ENCODE results near the gene COX17. TPM values are rescaled to one million over a fixed set of nuclear protein-coding genes. Genes with fewer than 3 reads are reported as not detected.

Gene COX17
- total and polyA plus RNA-seq, 5 donors from 2014 or later = 34.1 to 124 (median 92.6) TPM

- H3K27me3 Mint-ChIP-seq = no peaks in the 10 kb centered on the region
- H3K9me3 Mint-ChIP-seq = no peaks in the 10 kb centered on the region
- H3K9me3 ChIP-seq (ENCODE audit: control insufficient read depth in 2 of 2, low read length in 2 of 2) = no peaks in the 10 kb centered on the region
- H3K27ac ChIP-seq (ENCODE audit: insufficient read depth, low read length, poor library complexity, severe bottlenecking) = no peak overlapping the region
- H3K4me1 ChIP-seq (ENCODE audit: control insufficient read depth, insufficient read depth, low read length, poor library complexity, severe bottlenecking) = no peaks in the 10 kb centered on the region
- peaks cover 39% of the 10 kb centered on the region for H3K36me3 Mint-ChIP-seq
- H3K27ac Mint-ChIP-seq = peak overlapping the region in 1 of 3 donors; percentile 42
- H3K27me3 ChIP-seq (ENCODE audit: control insufficient read depth, insufficient read depth, low read length) = no peaks in the 10 kb centered on the region
- ATAC-seq (ENCODE audit: low read depth in 2 of 2) = no peak
- H3K4me1 Mint-ChIP-seq = peaks cover 22 to 36% (median 26%) of the 10 kb centered on the region in 4 donors
- no peak for DNase-seq
- peak overlapping the region in 1 of 4 donors; percentile 38 for H3K4me3 Mint-ChIP-seq
- no peak overlapping the region for H3K4me3 ChIP-seq (ENCODE audit: low read depth, low read length)
- H3K36me3 ChIP-seq (ENCODE audit: control insufficient read depth, insufficient read depth, low read length) = peaks cover 75% of the 10 kb centered on the region
Observed at GRCh38 chr3:119669906-119670570, 7.2 kb downstream of the COX17 start.

DNA sequence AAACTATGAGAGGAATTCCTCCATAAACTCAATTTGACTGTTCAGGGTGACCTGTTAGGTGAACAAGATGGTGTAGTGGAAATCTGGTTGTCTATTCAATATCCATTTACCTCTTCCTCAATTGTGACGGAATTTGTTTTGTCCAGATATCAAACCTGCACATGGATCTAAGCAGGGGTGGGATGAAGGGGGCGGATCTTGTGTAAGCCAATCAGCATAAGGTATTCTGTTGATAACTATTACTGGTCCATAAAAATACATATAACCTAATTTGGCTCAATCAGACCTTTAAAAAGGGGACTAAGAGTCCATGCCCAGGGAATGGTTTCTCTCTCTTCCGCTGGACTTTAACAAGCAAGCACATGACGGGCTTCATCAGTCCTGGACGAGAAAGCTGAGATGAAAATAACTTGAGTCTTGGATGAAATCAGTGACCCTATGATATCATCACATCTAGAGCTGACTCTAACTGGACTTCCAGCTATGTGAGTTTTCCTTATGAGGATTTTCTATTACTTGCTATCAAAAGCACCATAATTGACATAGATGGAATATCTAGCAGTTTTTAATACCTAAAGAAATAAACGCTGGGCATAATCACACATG lies 11.1 kb downstream of the COX17 start:
- ATAC-seq (ENCODE audit: low read depth in 2 of 2) = no peak
- no peaks in the 10 kb centered on the region for H3K27me3 Mint-ChIP-seq
- H3K4me3 ChIP-seq (ENCODE audit: low read depth, low read length) = no peak overlapping the region
- peaks cover 4 to 19% (median 10%) of the 10 kb centered on the region in 4 donors for H3K4me1 Mint-ChIP-seq
- no peaks in the 10 kb centered on the region for H3K27me3 ChIP-seq (ENCODE audit: control insufficient read depth, insufficient read depth, low read length)
- H3K27ac ChIP-seq (ENCODE audit: insufficient read depth, low read length, poor library complexity, severe bottlenecking) = no peak overlapping the region
- DNase-seq = no peak
- no peaks in the 10 kb centered on the region for H3K9me3 Mint-ChIP-seq
- H3K36me3 Mint-ChIP-seq = peaks cover 20% of the 10 kb centered on the region
- no peaks in the 10 kb centered on the region for H3K4me1 ChIP-seq (ENCODE audit: control insufficient read depth, insufficient read depth, low read length, poor library complexity, severe bottlenecking)
- H3K36me3 ChIP-seq (ENCODE audit: control insufficient read depth, insufficient read depth, low read length) = peaks cover 38% of the 10 kb centered on the region
- no peak overlapping the region for H3K27ac Mint-ChIP-seq
- H3K4me3 Mint-ChIP-seq = no peak overlapping the region
- H3K9me3 ChIP-seq (ENCODE audit: control insufficient read depth in 2 of 2, low read length in 2 of 2) = no peaks in the 10 kb centered on the region

DNA sequence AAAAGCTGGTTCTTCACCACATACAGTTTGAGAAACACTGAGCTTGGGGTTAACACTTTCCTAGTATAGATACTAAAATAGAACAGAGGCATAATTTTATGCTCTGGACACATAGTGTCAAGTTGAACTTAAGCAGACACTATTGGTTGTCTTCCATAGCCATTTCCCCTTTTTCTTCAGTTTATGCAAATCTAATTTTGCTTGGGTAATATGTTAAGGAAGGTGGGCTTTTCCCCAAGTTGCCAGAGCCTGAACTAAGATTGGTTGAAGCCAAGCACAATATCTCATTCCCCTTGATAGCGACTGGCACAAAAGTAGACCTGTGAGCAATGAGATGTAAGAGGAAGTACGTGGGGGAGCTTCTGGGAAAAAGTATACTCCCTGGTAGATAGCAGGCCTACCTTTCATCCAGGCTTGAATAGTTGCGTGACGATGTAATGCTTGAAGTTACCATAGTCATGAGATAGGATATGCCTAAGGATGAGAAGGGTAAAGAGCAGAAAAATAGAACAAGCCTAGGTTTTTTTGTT lies 12.3 kb downstream of the COX17 start:
- Mint-ChIP-seq H3K36me3 (peaks cover 13% of the 10 kb centered on the region), H3K27me3 (no peaks in the 10 kb centered on the region), H3K4me3 (no peak overlapping the region), H3K4me1 (peaks cover 1 to 13% (median 4%) of the 10 kb centered on the region in 4 donors), H3K27ac (peak overlapping the region in 1 of 3 donors; percentile 12), H3K9me3 (no peaks in the 10 kb centered on the region)
- no peaks in the 10 kb centered on the region for H3K27me3 ChIP-seq (ENCODE audit: control insufficient read depth, insufficient read depth, low read length)
- no peaks in the 10 kb centered on the region for H3K9me3 ChIP-seq (ENCODE audit: control insufficient read depth in 2 of 2, low read length in 2 of 2)
- H3K36me3 ChIP-seq (ENCODE audit: control insufficient read depth, insufficient read depth, low read length) = peaks cover 30% of the 10 kb centered on the region
- ATAC-seq (ENCODE audit: low read depth in 2 of 2) = no peak
- no peaks in the 10 kb centered on the region for H3K4me1 ChIP-seq (ENCODE audit: control insufficient read depth, insufficient read depth, low read length, poor library complexity, severe bottlenecking)
- no peak for DNase-seq
- no peak overlapping the region for H3K27ac ChIP-seq (ENCODE audit: insufficient read depth, low read length, poor library complexity, severe bottlenecking)
- H3K4me3 ChIP-seq (ENCODE audit: low read depth, low read length) = no peak overlapping the region

DNA sequence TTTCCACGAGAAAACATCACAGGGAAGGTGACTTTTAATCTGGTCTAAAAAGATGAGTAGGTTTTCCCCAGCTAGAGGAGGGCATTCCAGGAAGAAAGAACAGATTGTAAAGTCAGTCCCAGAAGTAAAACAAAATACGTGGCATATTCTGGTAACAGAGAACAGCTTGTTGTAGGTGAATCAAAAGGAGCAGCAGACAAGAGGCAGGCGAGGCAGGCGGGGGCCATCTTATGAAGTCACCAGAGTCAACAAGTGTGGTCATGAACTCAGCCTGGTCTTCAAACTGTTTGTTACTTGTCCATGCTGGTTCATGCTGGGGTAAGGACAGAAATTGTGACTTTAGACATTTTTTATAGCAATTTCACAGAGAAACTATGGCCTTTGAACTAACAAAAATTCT lies 12.8 kb downstream of the COX17 start:
- no peaks in the 10 kb centered on the region for H3K27me3 ChIP-seq (ENCODE audit: control insufficient read depth, insufficient read depth, low read length)
- no peaks in the 10 kb centered on the region for H3K4me1 ChIP-seq (ENCODE audit: control insufficient read depth, insufficient read depth, low read length, poor library complexity, severe bottlenecking)
- Mint-ChIP-seq H3K27ac (peak overlapping the region in 2 of 3 donors; percentile 42 to 48), H3K27me3 (no peaks in the 10 kb centered on the region), H3K4me1 (peaks cover 0 to 11% (median 1%) of the 10 kb centered on the region in 4 donors), H3K36me3 (peaks cover 17% of the 10 kb centered on the region), H3K4me3 (no peak overlapping the region), H3K9me3 (no peaks in the 10 kb centered on the region)
- H3K4me3 ChIP-seq (ENCODE audit: low read depth, low read length) = no peak overlapping the region
- ATAC-seq (ENCODE audit: low read depth in 2 of 2) (no peak), DNase-seq (no peak)
- H3K27ac ChIP-seq (ENCODE audit: insufficient read depth, low read length, poor library complexity, severe bottlenecking) = no peak overlapping the region
- H3K36me3 ChIP-seq (ENCODE audit: control insufficient read depth, insufficient read depth, low read length) = peaks cover 26% of the 10 kb centered on the region
- H3K9me3 ChIP-seq (ENCODE audit: control insufficient read depth in 2 of 2, low read length in 2 of 2) = no peaks in the 10 kb centered on the region

DNA sequence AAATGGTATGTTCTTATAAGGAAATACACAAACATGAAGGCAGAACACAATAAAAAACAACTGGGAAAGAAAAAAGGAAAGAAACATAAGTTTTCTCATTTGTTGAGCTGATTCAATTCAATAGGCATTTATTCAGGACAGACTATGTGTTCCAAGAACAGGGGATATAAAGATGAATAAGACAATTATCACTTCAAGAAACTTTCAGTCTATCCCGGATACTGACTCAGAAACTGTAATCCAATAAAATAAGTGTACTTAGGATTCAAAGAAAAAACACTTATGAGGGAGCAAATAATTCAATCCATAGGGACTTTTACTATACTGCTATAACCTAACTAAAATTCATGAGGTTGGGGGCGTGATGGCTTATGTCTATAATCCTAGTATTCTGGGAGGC lies 13.3 kb downstream of the COX17 start:
- Histone ChIP-seq H3K27ac (ENCODE audit: insufficient read depth, low read length, poor library complexity, severe bottlenecking) (no peak overlapping the region), H3K4me3 (ENCODE audit: low read depth, low read length) (no peak overlapping the region), H3K36me3 (ENCODE audit: control insufficient read depth, insufficient read depth, low read length) (peaks cover 26% of the 10 kb centered on the region), H3K27me3 (ENCODE audit: control insufficient read depth, insufficient read depth, low read length) (no peaks in the 10 kb centered on the region), H3K9me3 (ENCODE audit: control insufficient read depth in 2 of 2, low read length in 2 of 2) (no peaks in the 10 kb centered on the region), H3K4me1 (ENCODE audit: control insufficient read depth, insufficient read depth, low read length, poor library complexity, severe bottlenecking) (no peaks in the 10 kb centered on the region)
- Mint-ChIP-seq H3K36me3 (peaks cover 17% of the 10 kb centered on the region), H3K27me3 (no peaks in the 10 kb centered on the region), H3K27ac (peak overlapping the region in 2 of 3 donors; percentile 42 to 80), H3K4me1 (peaks cover 0 to 11% (median 1%) of the 10 kb centered on the region in 4 donors), H3K9me3 (no peaks in the 10 kb centered on the region), H3K4me3 (no peak overlapping the region)
- ATAC-seq (ENCODE audit: low read depth in 2 of 2) (no peak), DNase-seq (no peak)

- Histone ChIP-seq H3K4me1 (ENCODE audit: control insufficient read depth, insufficient read depth, low read length, poor library complexity, severe bottlenecking) (no peaks in the 10 kb centered on the region), H3K9me3 (ENCODE audit: control insufficient read depth in 2 of 2, low read length in 2 of 2) (no peaks in the 10 kb centered on the region), H3K36me3 (ENCODE audit: control insufficient read depth, insufficient read depth, low read length) (peaks cover 16% of the 10 kb centered on the region), H3K4me3 (ENCODE audit: low read depth, low read length) (no peak overlapping the region), H3K27ac (ENCODE audit: insufficient read depth, low read length, poor library complexity, severe bottlenecking) (no peak overlapping the region), H3K27me3 (ENCODE audit: control insufficient read depth, insufficient read depth, low read length) (no peaks in the 10 kb centered on the region)
- no peaks in the 10 kb centered on the region for H3K9me3 Mint-ChIP-seq
- ATAC-seq (ENCODE audit: low read depth in 2 of 2) (no peak), DNase-seq (no peak)
- no peaks in the 10 kb centered on the region for H3K27me3 Mint-ChIP-seq
- H3K4me1 Mint-ChIP-seq = peaks cover 0 to 11% (median 4%) of the 10 kb centered on the region in 4 donors
- H3K4me3 Mint-ChIP-seq = no peak overlapping the region
- peak overlapping the region; percentile 8 to 57 (median 31) for H3K27ac Mint-ChIP-seq
- H3K36me3 Mint-ChIP-seq = peaks cover 18% of the 10 kb centered on the region
Observed at GRCh38 chr3:119662604-119663373, 14.4 kb downstream of the COX17 start.

DNA sequence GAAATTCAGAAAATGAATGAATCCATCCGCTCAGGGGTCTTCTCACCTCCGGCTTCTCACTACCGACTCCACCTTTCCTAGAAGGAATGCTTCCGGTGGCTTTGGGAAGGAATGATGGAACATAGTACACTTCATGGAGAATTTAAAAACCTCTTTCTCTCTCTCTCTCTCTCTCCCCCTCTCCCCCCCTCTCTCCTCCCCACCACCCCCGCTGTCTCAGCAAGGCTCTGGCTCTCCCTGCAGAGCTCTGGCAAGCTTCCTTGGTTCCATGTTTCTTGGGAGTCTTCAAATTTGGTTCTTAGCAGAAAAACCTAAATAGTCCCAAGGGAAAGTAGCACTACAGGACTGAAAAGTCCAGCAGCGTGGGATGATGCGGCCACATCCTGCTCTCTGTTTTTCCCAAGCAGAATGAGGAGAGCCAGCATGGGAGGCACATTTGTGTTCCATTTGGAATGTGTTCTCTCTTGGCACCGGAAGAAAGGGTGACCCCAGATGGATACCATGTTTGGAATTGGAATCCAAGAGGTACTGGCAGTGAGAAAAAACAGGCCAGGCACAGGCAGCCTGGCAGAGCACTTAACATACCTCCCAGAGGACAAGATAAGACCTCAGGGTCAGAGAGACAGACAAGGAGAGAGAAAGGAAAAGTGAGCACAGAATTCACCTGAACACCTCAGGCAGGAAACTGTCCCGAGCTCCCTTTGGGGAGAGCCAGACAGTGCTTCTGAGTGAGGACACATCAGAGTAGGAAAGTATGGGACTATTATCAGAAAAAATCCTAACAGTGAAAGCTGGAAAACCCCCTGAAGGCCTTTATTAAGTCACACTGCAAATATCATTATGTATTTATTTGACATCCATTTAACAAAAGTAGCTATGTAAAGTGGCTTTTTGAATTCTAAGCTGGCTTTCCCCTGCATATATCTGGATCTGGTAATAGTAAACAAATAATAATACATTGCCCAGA lies 16.4 kb downstream of the COX17 start, which contains the start of gene POPDC2:
Gene POPDC2 (minus strand): TSS at position 116 of the 967 bp plus-strand sequence. CDS start 166 bp downstream, outside the sequence.
- H3K27ac ChIP-seq (ENCODE audit: insufficient read depth, low read length, poor library complexity, severe bottlenecking) = no peak within 1 kb of the TSS
- no peaks in the 10 kb centered on the region for H3K9me3 Mint-ChIP-seq
- peak within 1 kb of the TSS in 2 of 3 donors; percentile 15 to 71 for H3K27ac Mint-ChIP-seq

More for the DNA sequence above, 16.4 kb downstream of the COX17 start, which contains the start of gene POPDC2:
- Mint-ChIP-seq H3K4me3 (no peak within 1 kb of the TSS), H3K4me1 (peaks cover 0 to 11% (median 3%) of the 10 kb centered on the region in 4 donors), H3K27me3 (no peaks in the 10 kb centered on the region), H3K36me3 (peaks cover 13% of the 10 kb centered on the region)
- DNase-seq = no peak
- Histone ChIP-seq H3K27me3 (ENCODE audit: control insufficient read depth, insufficient read depth, low read length) (no peaks in the 10 kb centered on the region), H3K36me3 (ENCODE audit: control insufficient read depth, insufficient read depth, low read length) (peaks cover 5% of the 10 kb centered on the region), H3K9me3 (ENCODE audit: control insufficient read depth in 2 of 2, low read length in 2 of 2) (no peaks in the 10 kb centered on the region), H3K4me1 (ENCODE audit: control insufficient read depth, insufficient read depth, low read length, poor library complexity, severe bottlenecking) (no peaks in the 10 kb centered on the region), H3K4me3 (ENCODE audit: low read depth, low read length) (no peak within 1 kb of the TSS)
- ATAC-seq (ENCODE audit: low read depth in 2 of 2) = no peak
